Activated CD4-positive, alpha-beta T cell treated with anti-CD3 and anti-CD28 coated beads, Interleukin-2, amount 10 ng/mL, durations not matched to agents 24 days and 14 days (primary cell): ENCODE measurements around the gene GRID2. TPM values are rescaled to one million over a fixed set of nuclear protein-coding genes. Genes with fewer than 3 reads are reported as not detected.

ENCODE experiments used
- DNase-seq: peaks from one replicate; pipeline ENCODE4 v3.0.0; 2022
- H3K27ac Mint-ChIP-seq: one replicate; pipeline ENCODE4 v1.8.0; 2022; ENCODE audit warnings: mild to moderate bottlenecking, mixed read lengths
- H3K27me3 Mint-ChIP-seq: one replicate; pipeline ENCODE4 v1.8.0; 2022; ENCODE audit warnings: mixed read lengths
- H3K36me3 Mint-ChIP-seq: one replicate; pipeline ENCODE4 v1.8.0; 2022; ENCODE audit warnings: low read depth, mild to moderate bottlenecking, mixed read lengths
- H3K4me1 Mint-ChIP-seq: one replicate; pipeline ENCODE4 v1.8.0; 2021; ENCODE audit warnings: mixed read lengths
- H3K4me3 Mint-ChIP-seq: one replicate; pipeline ENCODE4 v1.8.0; 2022; ENCODE audit warnings: mild to moderate bottlenecking, moderate library complexity, mixed read lengths
- H3K9me3 Mint-ChIP-seq: one replicate; pipeline ENCODE4 v1.8.0; 2021; ENCODE audit warnings: mixed read lengths
- intact Hi-C: fragments of 100-400 bp; cut with micrococcal nuclease; formaldehyde crosslinking; loops from one replicate; pipeline ENCODE4 v1.15.1; 2023
- total RNA-seq: library from RNA; stranded (reverse); gene quantifications from 2 replicates; pipeline ENCODE4 v1.2.3, GENCODE V29; 2022

GRID2 gene
- total RNA-seq, 1 donor from 2014 or later, result not detected

DNA sequence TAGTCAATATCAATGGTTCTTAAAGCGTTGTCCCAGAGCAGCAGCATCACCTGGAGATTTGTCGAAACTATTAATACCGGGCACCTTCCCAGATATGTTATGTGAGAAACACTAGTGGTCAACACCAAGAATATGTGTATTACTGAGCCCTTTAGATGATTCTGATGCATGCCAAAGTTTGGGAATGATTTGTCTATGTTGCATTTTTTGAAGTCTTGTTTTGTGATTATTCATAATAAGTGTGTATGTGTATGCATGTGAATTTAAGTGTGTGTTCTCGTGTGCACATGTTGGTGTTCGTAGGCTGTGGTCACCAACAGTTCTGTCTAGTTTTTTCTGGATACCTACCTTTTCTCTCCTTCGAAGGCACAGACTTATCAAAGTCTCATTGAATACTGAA lies 749.4 kb downstream of the GRID2 start:
- no peak overlapping the region for H3K27ac Mint-ChIP-seq
- no peaks in the 10 kb centered on the region for H3K9me3 Mint-ChIP-seq
- DNase-seq, result no peak
- no peaks in the 10 kb centered on the region for H3K36me3 Mint-ChIP-seq
- intact Hi-C loops, result no loop called here
- H3K4me1 Mint-ChIP-seq, result no peaks in the 10 kb centered on the region
- no peak overlapping the region for H3K4me3 Mint-ChIP-seq
- no peaks in the 10 kb centered on the region for H3K27me3 Mint-ChIP-seq

GRCh38 chr4:93061826-93062225 lies 758.1 kb downstream of the GRID2 start:
- H3K36me3 Mint-ChIP-seq, result no peaks in the 10 kb centered on the region
- H3K4me3 Mint-ChIP-seq, result no peak overlapping the region
- no peaks in the 10 kb centered on the region for H3K9me3 Mint-ChIP-seq
- H3K4me1 Mint-ChIP-seq, result no peaks in the 10 kb centered on the region
- no peak for DNase-seq
- no peaks in the 10 kb centered on the region for H3K27me3 Mint-ChIP-seq
- intact Hi-C loops, result no loop called here
- no peak overlapping the region for H3K27ac Mint-ChIP-seq

GRCh38 chr4:93063325-93063724 lies 759.6 kb downstream of the GRID2 start:
- Mint-ChIP-seq H3K27ac (no peak overlapping the region), H3K36me3 (no peaks in the 10 kb centered on the region), H3K4me1 (no peaks in the 10 kb centered on the region), H3K27me3 (no peaks in the 10 kb centered on the region), H3K4me3 (no peak overlapping the region), H3K9me3 (no peaks in the 10 kb centered on the region)
- intact Hi-C loops, result no loop called here
- no peak for DNase-seq

DNA sequence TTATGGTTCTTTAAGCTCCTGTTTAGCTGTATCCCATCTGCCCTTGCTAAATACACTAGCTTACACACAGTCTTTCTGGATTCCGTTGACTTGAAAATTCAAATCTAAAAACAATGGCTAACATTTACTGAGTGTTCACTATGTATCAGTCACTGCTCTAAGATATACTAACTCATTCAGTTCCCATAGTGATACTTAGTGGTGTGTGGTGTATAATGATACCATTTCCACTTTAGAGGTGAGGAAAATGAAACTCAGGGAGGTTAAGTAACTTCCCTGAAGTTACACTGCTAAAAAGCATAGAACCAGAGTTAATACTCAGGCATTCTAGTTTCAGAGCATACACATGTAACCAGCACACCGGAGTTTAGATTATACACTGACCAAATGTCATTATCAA lies 762.0 kb downstream of the GRID2 start:
- no peaks in the 10 kb centered on the region for H3K27me3 Mint-ChIP-seq

GRCh38 chr4:93066749-93067148 lies 763.0 kb downstream of the GRID2 start:
- Mint-ChIP-seq H3K36me3 (no peaks in the 10 kb centered on the region), H3K27ac (no peak overlapping the region), H3K4me1 (no peaks in the 10 kb centered on the region), H3K4me3 (no peak overlapping the region), H3K9me3 (no peaks in the 10 kb centered on the region), H3K27me3 (no peaks in the 10 kb centered on the region)
- no peak for DNase-seq
- intact Hi-C loops, result no loop called here

More for the DNA sequence above, 762.0 kb downstream of the GRID2 start:
- no peak for DNase-seq
- no peak overlapping the region for H3K27ac Mint-ChIP-seq
- intact Hi-C loops, result no loop called here
- H3K4me3 Mint-ChIP-seq, result no peak overlapping the region
- no peaks in the 10 kb centered on the region for H3K4me1 Mint-ChIP-seq
- no peaks in the 10 kb centered on the region for H3K36me3 Mint-ChIP-seq
- H3K9me3 Mint-ChIP-seq, result no peaks in the 10 kb centered on the region

- no peaks in the 10 kb centered on the region for H3K27me3 Mint-ChIP-seq
- DNase-seq, result no peak
- no peaks in the 10 kb centered on the region for H3K9me3 Mint-ChIP-seq
- H3K4me1 Mint-ChIP-seq, result no peaks in the 10 kb centered on the region
- H3K4me3 Mint-ChIP-seq, result no peak overlapping the region
- H3K36me3 Mint-ChIP-seq, result no peaks in the 10 kb centered on the region
- no peak overlapping the region for H3K27ac Mint-ChIP-seq
- intact Hi-C loops, result no loop called here
Measured at GRCh38 chr4:93072292-93072691, 768.5 kb downstream of the GRID2 start.

- no peak for DNase-seq
- H3K9me3 Mint-ChIP-seq, result no peaks in the 10 kb centered on the region
- no peaks in the 10 kb centered on the region for H3K36me3 Mint-ChIP-seq
- H3K27me3 Mint-ChIP-seq, result no peaks in the 10 kb centered on the region
- H3K27ac Mint-ChIP-seq, result no peak overlapping the region
- H3K4me3 Mint-ChIP-seq, result no peak overlapping the region
- H3K4me1 Mint-ChIP-seq, result no peaks in the 10 kb centered on the region
- intact Hi-C loops, result no loop called here
Measured at GRCh38 chr4:93080316-93080715, 776.5 kb downstream of the GRID2 start.

- no peaks in the 10 kb centered on the region for H3K9me3 Mint-ChIP-seq
- no peak overlapping the region for H3K27ac Mint-ChIP-seq
- no peak for DNase-seq
- H3K4me1 Mint-ChIP-seq, result no peaks in the 10 kb centered on the region
- H3K27me3 Mint-ChIP-seq, result no peaks in the 10 kb centered on the region
- H3K36me3 Mint-ChIP-seq, result no peaks in the 10 kb centered on the region
- H3K4me3 Mint-ChIP-seq, result no peak overlapping the region
- intact Hi-C loops, result no loop called here
Measured at GRCh38 chr4:93084599-93085305, 781.0 kb downstream of the GRID2 start.

GRCh38 chr4:93086356-93086755 lies 782.6 kb downstream of the GRID2 start:
- Mint-ChIP-seq H3K4me1 (no peaks in the 10 kb centered on the region), H3K36me3 (no peaks in the 10 kb centered on the region), H3K27me3 (no peaks in the 10 kb centered on the region), H3K4me3 (no peak overlapping the region), H3K9me3 (no peaks in the 10 kb centered on the region), H3K27ac (no peak overlapping the region)
- no peak for DNase-seq
- intact Hi-C loops, result no loop called here

DNA sequence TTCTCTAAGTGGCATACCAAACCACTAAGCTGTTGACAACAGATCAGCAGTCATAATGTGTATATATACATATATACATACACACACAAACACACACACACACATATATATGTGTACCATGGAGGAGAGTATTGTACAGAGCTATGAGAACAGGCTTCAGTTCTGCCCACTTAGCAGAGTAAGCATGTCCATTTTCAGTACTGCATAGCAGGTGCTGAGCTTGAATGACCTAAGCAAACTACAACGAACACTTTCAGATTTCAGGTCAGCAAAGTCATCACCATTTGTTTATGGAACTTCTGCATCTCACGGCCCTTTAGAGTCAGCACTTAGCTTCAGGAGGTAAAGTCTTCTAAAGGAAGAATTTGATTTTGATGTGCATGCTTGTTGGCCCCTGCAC lies 789.0 kb downstream of the GRID2 start:
- intact Hi-C loops, result no loop called here
- no peaks in the 10 kb centered on the region for H3K36me3 Mint-ChIP-seq
- H3K27me3 Mint-ChIP-seq, result no peaks in the 10 kb centered on the region

DNA sequence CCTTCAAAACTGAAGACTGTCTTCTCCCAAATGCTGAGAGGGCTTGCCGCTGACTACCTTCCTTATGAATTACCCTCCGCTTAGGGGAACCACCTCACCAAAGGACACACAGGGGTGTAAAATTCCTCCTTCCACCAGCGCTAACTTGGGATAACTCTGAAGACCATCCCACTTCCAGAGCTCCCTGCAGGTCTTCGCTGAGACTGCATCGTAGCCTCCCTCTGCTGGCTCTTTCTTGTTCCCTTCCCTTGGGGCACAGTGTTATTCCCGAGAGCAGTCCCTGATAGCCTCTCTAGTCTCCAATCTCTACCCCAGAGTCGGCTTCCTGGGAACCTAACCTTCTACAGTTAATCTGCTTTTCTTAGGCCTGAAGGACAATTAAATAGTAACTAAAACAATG lies 799.3 kb downstream of the GRID2 start:
- Mint-ChIP-seq H3K36me3 (no peaks in the 10 kb centered on the region), H3K4me3 (no peak overlapping the region), H3K9me3 (peaks cover 8% of the 10 kb centered on the region), H3K27me3 (no peaks in the 10 kb centered on the region), H3K27ac (no peak overlapping the region), H3K4me1 (no peaks in the 10 kb centered on the region)
- intact Hi-C loops, result no loop called here
- no peak for DNase-seq

More for the DNA sequence above, 789.0 kb downstream of the GRID2 start:
- DNase-seq, result no peak
- no peak overlapping the region for H3K27ac Mint-ChIP-seq
- H3K4me1 Mint-ChIP-seq, result no peaks in the 10 kb centered on the region
- H3K9me3 Mint-ChIP-seq, result no peaks in the 10 kb centered on the region
- no peak overlapping the region for H3K4me3 Mint-ChIP-seq

GRCh38 chr4:93116624-93117023 lies 812.9 kb downstream of the GRID2 start:
- DNase-seq, result no peak
- intact Hi-C loops, result no loop called here
- no peaks in the 10 kb centered on the region for H3K9me3 Mint-ChIP-seq
- no peaks in the 10 kb centered on the region for H3K4me1 Mint-ChIP-seq
- H3K27ac Mint-ChIP-seq, result no peak overlapping the region
- H3K4me3 Mint-ChIP-seq, result no peak overlapping the region
- H3K27me3 Mint-ChIP-seq, result no peaks in the 10 kb centered on the region
- no peaks in the 10 kb centered on the region for H3K36me3 Mint-ChIP-seq

- intact Hi-C loops, result no loop called here
- Mint-ChIP-seq H3K27ac (no peak overlapping the region), H3K27me3 (no peaks in the 10 kb centered on the region), H3K4me3 (no peak overlapping the region), H3K9me3 (no peaks in the 10 kb centered on the region), H3K4me1 (no peaks in the 10 kb centered on the region), H3K36me3 (no peaks in the 10 kb centered on the region)
- DNase-seq, result no peak
Measured at GRCh38 chr4:93127489-93127888, 823.7 kb downstream of the GRID2 start.

DNA sequence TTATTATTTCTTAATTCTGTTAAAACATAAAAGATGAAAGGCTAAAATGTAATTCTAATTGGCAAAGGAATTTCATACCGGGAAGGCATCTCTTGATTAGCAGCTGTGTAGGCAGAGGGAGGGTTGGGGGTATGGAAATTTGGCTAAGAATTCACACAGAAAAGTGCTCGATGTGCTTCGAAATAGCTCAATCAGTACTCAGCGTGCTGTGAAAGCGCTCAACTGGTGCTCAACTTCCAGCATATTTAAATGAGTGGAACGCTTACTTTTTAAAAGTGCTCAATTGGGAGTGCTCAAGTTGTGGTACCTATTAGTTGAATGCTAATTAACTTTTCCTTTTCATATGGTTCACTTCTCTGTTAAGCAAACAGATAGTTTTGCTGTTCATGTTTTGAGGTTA lies 828.9 kb downstream of the GRID2 start:
- Mint-ChIP-seq H3K9me3 (no peaks in the 10 kb centered on the region), H3K27me3 (no peaks in the 10 kb centered on the region), H3K4me1 (no peaks in the 10 kb centered on the region), H3K36me3 (no peaks in the 10 kb centered on the region), H3K4me3 (no peak overlapping the region), H3K27ac (no peak overlapping the region)
- intact Hi-C loops, result no loop called here
- no peak for DNase-seq

DNA sequence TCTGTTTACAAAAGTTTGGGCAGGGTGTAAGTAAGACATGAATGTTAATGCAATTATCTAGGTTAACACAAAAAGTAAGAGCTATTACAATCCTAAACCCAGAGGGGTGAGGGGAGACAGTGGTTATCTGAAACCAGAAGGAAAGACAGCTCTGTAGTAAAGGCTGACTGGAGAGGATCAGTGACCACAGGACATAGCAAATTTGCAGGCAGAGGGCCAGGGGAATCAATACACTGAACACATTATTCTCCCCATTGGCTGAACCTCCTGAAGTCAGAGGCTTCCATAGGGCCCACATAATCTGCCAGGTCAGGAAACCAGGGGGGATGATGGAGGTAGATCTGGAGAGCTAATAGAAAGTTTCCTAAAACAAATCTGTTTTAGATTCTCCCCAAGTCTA lies 835.4 kb downstream of the GRID2 start:
- no peak for DNase-seq
- Mint-ChIP-seq H3K36me3 (no peaks in the 10 kb centered on the region), H3K27me3 (no peaks in the 10 kb centered on the region), H3K9me3 (no peaks in the 10 kb centered on the region), H3K27ac (no peak overlapping the region), H3K4me1 (no peaks in the 10 kb centered on the region), H3K4me3 (no peak overlapping the region)
- intact Hi-C loops, result no loop called here
